HG02610 (cell line): Measurements from ENCODE around the gene SUPT20HL1.
A peak's percentile ranks its signal among the peaks of the same experiment; 100 is the strongest.
"Not testable (repeated sequence)": the region's sequence is repeated elsewhere in the genome, so short reads cannot be mapped to it uniquely, and the experiment has no call there.

Experiments
- ATAC-seq: cut with Tn5 transposase; IDR thresholded peaks from one replicate; pipeline ENCODE4 v1.9.1; 2021; ENCODE audit warnings: mild to moderate bottlenecking, moderate library complexity; ENCODE audit not compliant: unreplicated experiment

Gene SUPT20HL1

DNA sequence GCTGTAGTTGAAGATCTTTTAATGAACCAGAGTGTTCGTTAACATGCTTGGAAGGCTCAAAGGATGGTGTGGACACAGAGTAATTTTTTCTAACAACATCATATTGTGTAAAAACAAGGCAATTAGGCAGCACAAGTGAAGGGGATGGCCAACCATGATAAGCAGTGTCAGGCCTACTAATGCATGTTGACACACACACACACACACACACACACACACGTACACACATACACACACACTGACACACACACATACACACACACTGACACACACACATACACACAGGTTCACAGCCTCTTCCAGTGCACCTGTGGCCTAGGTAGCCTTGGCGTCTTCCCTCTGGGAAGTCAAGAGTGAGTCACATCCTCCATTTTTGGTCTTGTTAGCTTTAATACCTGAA, at the start of gene SUPT20HL1:
TSS of gene SUPT20HL1 (plus strand) at position 368 of the 400 bp plus-strand sequence. CDS start 2,122 bp downstream, outside the sequence.
- no peak for ATAC-seq

DNA sequence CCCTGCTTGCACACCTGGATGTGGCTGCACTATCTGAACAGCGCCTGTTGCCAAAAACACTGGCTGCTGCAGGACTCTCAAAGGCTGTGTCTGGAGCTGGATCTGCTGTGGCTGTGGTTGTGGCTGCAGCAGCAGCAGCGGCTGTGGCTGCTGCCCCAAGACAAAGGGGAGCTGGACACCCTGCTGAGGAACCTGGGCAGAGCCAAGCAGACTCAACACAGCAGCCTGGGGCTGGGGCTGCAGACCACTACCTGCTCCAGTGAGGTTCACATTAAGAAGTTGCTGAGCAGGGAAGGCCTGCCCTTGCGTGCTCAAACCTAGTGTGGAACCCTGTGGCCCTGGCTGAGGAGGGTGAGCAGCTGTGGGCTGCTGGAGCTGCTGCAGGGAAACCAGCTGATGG, 49.5 kb upstream of the SUPT20HL1 start:
- not testable (repeated sequence) for ATAC-seq

DNA sequence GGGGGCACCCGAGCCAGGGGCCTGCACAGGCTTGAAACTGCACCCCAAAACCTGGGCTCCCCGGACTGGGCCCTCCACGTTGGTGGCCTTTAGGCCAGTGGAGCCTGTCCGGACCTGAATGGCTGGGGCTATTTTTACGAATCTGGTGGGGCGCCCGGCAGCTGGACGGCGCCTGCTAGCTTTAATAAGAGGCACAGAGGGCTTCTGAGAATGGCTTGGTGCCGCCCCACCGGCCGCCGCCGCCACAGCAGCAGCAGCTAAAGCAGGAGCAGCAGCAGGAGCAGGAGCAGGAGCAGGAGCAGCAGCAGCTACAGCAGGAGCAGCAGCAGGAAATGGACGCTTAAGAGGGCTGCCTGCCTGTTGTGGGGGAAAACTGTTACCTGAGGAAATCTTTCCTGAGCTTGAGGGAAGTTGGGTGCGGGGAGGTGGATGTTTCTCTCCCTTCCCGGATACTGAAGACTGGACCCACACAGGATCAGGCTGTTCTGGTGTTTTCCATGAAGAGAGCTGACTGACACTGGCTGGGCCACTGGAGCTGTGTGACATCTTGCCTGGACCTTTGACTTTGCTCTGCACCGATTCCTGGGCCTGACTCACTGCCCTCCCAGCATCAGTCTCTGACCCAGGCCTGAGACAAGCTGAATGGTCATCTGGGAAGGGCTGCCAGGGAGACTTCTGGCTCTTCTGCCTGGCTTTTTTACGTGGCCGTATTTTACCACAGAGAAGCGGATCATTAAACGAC, 48.8 kb upstream of the SUPT20HL1 start:
- ATAC-seq = not testable (repeated sequence)

DNA sequence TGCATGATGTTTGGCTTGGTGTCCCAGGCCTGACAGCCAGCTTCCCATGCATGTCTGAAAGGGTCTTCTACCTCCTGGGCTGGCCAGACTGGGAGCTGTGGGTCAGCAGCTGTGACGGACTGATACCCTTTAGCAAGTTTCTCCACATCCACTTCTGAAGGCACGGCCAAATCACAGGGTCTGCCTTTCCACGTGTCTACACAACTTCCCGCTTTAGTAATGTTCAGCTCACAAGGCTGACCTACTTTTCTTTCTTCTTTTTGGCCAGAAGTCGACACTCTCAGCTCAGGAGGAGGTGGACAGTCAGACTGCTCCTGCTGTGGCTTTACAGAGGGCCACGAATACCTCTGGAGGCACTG, 48.2 kb upstream of the SUPT20HL1 start:
- ATAC-seq = not testable (repeated sequence)

DNA sequence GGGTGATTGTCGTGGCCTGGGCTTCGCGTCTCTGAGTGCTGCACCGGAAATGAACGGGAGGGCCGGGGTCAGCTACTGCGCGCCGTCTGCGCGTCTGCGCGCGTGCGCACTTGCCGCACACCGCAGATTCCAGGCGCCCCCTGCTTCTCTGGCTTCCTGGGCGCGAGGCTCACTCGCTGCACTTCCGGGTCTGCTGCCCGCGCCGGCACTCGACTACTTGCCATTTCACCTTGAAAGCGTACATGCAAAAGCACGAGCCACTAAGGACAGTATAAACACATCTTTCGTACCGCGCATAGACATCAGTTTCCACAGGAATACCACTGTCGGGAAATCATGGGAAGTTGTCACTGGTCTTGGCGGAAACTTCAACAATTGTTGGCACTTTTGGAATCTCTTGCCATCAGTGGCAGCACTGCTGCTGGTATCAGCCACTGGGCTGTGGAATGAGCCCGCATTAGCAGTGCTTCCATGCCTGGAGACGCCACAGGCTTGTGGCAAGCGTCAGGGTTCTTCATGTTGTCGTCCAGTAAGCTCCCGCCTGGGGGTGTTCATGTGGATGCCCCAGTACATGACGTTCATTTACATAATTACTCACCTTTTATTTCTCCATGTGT, 46.3 kb upstream of the SUPT20HL1 start, which contains the start of gene SUPT20HL2:
TSS of gene SUPT20HL2 (minus strand) at position 51 of the 617 bp plus-strand sequence. CDS start 754 bp downstream, outside the sequence.
- ATAC-seq = no peak

DNA sequence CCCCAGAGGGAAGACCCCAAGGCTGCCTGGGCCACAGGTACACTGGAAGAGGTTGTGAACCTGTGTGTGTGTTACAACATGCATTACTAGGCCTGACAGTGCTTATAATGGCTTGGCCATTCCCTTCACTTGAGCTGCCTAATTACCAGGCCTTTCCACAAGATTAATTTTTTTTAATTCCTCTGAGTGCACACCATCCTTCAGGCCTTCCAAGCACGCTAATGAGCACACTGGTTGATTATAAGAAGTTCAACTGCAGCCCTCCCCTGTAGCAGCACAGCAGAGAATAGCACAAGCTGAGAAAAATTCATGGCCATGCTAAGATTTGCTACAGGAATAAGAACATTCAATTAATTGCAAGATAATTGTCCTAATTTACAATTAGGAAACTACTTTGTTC, 44.3 kb upstream of the SUPT20HL1 start:
- no peak for ATAC-seq

DNA sequence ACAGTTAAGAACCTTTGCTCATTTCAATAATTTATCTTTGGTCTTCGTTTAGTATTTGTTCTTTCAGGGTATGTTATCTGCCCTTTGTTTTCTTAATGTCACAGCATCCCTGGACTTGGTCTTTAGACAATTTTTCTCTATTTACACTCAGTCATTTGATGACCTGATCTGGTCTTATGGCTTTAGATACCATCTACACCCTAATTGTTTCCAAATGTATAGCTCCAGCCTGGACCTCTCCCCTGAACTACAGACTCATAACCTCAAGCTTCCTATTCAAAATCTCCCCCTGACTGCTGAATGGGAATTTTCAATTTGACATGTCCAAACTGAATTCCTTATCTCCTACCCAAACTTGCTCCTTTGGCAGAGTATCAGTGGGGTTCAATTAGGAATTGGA, 42.9 kb upstream of the SUPT20HL1 start:
- ATAC-seq = no peak

DNA sequence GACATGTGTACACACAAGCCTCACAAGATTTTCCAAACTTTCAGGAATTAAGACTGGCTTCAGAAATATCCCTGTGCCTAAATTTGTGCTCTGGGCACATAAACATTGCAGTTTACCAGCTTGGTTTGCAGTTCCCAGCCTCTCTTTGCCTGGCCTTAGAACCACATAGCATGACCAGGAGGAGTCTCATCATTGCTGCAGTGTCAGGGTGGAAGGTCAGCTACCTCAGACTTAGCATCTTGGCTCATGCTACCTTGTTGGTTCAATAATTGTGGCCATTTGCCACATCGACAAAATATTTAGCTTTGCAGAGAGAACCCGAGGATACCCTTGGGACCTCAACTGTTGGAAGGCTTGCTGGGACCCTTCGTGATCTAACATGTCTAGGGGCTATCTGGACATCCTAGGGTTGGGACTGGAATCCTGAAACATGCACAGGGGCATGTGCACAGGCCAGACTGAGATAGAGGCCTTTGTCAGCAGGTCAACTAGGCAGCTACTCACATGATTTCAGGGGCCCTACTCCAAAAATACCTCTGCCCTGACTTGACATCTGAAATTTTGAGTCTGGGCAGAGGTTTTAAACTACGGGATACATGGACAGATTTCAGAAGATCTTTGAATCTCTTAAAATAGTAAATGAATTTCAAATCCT, 38.6 kb upstream of the SUPT20HL1 start:
- ATAC-seq = no peak

DNA sequence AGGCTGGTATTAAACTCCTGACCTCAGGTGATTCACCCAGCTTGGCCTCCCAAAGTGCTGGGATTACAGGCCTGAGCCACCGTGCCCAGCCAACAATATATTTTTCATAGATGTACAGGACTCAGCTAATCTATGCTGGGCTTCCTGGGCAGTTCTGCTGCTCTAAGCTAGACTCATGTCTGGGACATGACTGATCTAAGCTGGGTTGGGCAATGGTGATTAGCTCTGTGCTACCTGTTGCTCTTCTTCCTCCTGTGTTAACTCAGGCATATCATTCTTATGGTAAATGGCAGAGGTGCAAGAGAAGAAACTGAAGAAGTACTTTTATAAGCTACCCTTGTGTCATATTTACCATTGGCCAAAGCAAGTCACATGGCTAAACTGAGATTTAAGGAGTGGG, 35.2 kb upstream of the SUPT20HL1 start:
- no peak for ATAC-seq

DNA sequence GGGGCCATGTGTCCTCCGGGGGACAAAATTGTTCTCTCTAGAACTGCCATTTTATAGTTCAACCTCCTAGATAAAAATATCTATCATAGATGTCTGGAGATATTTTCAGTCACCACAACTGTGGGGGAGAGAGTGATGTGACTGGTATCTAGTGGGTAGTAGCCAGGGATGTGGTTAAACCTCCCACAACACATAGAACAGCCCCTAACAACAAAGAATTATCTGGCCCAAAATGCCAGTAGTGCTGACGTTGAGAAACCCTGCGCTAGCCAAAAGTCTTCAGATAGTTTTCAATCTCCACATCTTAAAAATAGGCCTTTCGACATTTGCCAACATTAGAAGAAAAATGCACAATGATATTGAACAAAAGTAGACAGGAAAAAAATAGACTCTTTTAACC, 27.6 kb upstream of the SUPT20HL1 start:
- ATAC-seq = no peak

DNA sequence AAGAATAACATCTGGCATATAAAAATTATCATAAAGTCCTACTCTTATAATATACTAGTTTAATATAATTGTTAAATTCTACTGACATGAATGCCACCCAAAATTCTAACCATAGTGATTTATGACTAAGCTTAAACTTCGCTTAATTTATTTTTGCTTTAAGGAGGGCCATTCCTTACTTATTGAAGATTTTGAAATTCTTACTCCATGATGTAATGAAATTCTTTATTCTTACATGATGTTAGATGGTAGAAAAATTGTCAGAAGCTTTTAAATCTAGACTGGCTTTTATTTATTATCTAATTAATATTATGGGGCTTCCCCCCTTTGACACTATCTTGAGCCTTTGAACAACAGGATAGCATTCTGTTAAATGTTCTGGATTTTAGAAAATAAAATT, 27.1 kb upstream of the SUPT20HL1 start:
- ATAC-seq = no peak

DNA sequence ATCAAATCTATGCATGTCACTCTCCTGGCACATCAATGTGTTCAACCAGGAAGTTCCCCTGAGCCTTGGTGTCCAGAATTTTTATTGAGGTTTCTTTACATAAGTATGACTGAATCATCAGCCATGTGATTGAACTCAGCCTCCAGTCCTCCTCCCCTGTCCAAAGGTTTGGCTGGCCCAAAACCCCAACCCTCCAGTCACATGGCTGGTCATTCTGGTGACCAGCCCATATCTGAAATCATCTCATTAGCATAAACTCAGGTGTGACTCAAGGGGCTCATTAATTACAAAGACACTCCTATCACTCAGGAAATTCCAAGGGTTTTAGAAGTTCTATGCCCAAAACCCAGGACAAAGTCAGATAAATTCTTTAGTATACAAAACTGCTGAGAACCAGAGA, 26.0 kb upstream of the SUPT20HL1 start:
- ATAC-seq = no peak

DNA sequence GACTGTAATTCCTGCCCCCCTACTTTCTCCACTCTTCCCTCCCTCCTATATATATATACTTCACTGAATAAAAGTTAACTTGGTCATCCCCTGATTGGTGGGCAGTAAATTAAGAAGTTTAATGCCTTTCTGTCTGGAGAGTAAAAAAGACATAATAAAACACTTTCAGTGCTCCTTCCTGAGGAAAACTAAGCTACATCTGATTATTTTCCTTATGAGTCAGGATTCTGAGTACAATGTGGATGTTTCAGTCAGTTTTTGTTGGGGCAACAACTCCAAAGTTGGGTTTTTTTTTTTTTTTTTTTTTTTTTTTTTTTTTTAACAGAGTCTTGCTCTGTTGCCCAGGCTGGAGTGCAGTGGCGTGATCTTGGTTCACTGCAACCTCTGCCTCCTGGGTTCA, 24.6 kb upstream of the SUPT20HL1 start:
- ATAC-seq = no peak

DNA sequence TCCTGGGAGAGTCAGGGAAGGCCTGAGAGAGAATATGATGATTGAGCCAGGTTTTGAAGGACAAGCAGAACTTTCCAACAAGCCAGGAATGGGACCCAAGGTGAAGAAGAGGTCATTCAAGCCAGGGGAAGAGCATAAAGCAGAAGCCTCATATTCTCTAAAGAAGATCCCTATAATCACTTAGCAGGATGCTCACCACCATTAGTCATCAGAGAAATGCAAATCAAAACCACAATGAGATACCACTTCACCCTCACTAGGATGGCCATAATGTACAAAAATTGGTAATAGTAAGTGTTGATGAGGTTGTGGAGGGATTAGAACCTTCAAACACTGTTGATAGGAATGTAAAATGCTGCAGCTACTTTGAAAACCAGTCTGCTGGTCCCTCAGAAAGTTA, 20.5 kb upstream of the SUPT20HL1 start:
- no peak for ATAC-seq

DNA sequence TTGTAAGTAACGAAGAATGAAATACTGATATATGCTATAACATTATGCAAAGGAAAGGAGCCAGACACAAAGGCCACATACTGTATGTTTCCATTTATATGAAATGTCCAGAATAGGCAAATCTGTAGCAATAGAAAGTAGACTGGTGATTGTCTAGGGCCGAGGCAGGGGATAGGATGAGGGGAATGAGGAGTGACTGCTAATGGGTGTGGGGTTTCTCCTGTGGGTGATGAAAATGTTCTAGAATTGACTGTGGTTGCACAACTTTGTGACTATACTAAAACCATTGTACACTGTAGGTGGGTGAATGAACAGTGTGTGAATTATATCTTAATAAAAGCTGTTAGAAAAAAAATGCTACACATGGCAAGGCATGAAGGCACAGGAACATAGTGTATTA, 19.9 kb upstream of the SUPT20HL1 start:
- no peak for ATAC-seq

DNA sequence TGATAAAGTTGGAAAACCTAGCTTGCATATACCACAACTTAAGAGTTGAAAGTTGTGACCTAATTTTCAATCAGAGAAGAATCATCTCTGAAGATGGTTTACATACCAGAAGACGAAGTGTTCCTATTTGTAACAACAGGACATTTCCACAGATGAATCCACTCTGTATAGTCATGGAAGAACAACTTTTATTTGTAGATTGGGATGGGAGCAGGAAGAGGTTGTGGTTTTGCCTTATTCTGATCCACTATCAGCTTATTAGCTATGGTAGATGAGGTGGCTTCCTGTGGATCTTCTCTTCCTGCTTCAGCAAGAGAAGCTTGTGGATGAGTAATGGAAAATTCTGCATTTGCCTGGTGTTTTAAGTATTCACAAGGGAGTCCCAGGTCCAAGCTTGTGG, 18.6 kb upstream of the SUPT20HL1 start:
- no peak for ATAC-seq

DNA sequence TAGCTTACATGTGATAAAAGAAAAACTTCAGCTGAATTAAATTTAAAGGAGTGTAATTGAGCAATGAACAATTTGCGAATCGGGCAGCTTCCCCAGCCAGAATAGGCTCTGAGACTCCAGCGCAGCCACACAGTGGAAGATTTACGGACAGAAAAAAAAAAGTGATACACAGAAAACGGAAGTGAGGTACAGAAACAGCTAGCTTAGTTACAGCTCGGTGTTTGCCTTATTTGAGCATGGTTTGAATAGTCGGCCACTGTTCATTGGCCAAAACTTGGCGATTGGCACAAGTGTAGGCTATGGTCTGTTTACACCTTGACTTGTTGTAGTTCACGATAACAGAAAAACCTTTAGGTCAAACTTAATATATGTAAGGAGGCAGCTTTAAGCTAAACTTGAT, 16.7 kb upstream of the SUPT20HL1 start:
- ATAC-seq = peak; percentile 72

DNA sequence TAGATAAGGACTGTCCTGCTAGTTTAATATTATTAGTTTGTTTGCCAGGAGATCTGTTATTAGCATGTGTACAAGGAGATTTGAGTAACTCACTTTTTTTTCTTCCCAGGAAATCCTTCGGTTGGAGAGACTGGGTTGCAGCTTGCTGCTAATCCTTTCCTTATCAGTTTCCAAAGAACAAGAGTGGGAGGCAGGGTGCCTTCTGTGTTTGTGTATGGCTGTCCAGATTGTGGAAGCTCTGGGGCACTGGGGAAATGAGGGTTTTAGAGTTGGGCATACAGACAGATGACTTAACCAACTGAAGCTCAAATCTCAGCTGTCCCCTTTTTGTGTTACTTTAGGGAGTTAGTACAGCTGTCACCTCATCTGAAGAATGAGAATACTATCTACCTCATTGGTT, 12.6 kb upstream of the SUPT20HL1 start:
- no peak for ATAC-seq

DNA sequence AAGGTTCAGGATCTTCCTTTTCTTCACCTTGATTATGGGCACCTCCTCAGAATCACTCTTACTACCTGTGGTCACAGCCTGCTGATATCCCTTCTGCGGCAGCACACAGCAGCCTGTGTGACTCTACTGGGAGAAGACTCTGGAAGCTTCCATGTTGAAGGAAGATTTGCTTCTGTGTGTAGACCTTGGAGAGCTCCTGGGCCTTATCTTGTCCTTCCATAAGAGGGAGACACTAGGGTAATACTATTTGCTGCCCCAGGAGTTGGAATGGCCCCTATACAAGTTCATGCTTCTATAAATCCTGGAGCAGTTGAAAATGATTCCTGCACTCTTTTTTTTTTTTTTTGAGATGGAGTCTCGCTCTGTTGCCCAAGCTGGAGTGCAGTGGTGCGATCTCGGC, 10.2 kb upstream of the SUPT20HL1 start:
- no peak for ATAC-seq

DNA sequence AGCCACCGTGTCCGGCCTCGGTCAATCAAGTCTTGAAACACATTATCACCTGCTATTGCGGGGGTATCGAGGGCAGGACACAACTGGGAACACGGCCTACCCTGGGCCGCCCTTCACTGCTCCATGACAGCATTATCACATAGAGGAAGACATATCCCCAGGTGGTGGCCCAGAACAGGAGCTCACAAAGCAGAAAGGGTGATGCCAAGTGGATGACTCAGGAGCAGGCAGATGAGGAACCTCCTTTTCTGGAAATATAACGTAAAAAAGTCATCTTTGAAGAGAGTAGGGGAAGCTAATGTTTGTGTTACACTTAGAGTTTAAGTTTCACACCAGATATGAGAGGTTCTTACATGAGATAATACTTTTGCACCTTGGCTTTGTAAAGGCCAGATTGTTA, 5.3 kb upstream of the SUPT20HL1 start:
- ATAC-seq = no peak

DNA sequence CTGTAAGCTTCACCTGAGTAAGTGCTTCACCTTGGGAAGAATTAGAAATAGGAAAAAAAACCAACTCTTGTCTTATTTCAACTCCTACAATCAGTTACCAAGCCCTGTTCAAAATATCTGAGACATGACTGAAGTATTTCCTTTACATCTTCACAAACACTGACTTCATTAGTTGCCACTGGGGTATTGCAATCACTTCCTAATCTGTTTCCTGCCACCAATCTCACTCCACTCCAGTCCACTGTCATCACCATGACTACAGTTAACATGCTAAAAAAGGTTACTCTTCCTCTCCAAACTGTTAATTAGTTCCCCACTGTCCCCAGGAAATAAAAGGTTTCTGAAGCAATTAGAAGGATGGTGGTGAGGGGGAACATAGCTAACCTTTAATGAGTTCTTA, 3.3 kb upstream of the SUPT20HL1 start:
- ATAC-seq = no peak

DNA sequence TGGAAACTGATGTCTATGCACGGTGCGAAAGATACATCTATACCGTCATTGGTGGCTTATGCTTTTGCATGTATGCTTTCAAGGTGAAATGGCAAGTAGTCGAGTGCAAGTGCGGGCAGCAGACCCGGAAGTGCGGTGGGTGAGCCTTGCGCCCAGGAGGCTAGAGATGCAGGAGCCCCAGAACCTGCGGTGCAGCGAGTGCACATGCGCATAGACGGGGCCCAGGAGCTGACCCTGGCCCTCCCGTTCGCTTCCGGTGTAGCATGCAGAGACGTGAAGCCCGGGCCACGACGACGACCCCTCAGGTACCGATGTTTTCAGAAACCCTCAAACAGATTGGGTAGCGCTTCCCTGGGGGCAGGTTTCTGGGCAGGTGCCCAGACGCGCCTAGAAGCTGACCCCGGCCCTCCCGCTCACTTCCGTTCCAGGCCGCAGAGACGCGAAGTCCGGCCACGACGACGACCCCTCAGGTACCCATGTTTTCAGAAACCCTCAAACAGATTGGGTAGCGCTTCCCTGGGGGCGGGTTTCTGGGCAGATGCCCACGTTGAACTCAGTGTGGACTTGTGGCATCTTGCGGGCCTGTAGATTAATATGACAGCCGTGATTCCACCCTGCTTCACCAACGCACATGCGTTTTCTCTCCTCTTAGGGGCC, 1.8 kb downstream of the SUPT20HL1 start:
- ATAC-seq = not testable (repeated sequence)
